Measurements from ENCODE around the gene NHSL2. TPM values are rescaled to one million over a fixed set of nuclear protein-coding genes. Genes with fewer than 3 reads are reported as not detected.

Gene NHSL2
- polyA plus RNA-seq, 4 donors: 9.2 to 10.8 (median 9.6) TPM

- no peak for DNase-seq (ENCODE audit: low read depth in 4 of 4, low spot score in 3 of 4)
Measured at GRCh38 chrX:72016881-72017783, 106.5 kb downstream of the NHSL2 start.

- DNase-seq (ENCODE audit: low read depth in 4 of 4, low spot score in 3 of 4): peak in 3 of 4 donors; percentile 39 to 60 (median 46)
Measured at GRCh38 chrX:72018277-72019112, 107.8 kb downstream of the NHSL2 start.

GRCh38 chrX:72019487-72019886 is 108.8 kb downstream of the NHSL2 start:
- DNase-seq (ENCODE audit: low read depth in 4 of 4, low spot score in 3 of 4): no peak

- no peak for DNase-seq (ENCODE audit: low read depth in 4 of 4, low spot score in 3 of 4)
Measured at GRCh38 chrX:72020204-72020603, 109.6 kb downstream of the NHSL2 start.

- DNase-seq (ENCODE audit: low read depth in 4 of 4, low spot score in 3 of 4): no peak
Measured at GRCh38 chrX:72020788-72021187, 110.1 kb downstream of the NHSL2 start.

GRCh38 chrX:72021975-72022374 is 111.3 kb downstream of the NHSL2 start:
- no peak for DNase-seq (ENCODE audit: low read depth in 4 of 4, low spot score in 3 of 4)

GRCh38 chrX:72023071-72023470 is 112.4 kb downstream of the NHSL2 start:
- no peak for DNase-seq (ENCODE audit: low read depth in 4 of 4, low spot score in 3 of 4)

GRCh38 chrX:72025236-72025770 is 114.7 kb downstream of the NHSL2 start:
- DNase-seq (ENCODE audit: low read depth in 4 of 4, low spot score in 3 of 4): no peak

GRCh38 chrX:72026341-72027023 is 115.8 kb downstream of the NHSL2 start:
- no peak for DNase-seq (ENCODE audit: low read depth in 4 of 4, low spot score in 3 of 4)

- DNase-seq (ENCODE audit: low read depth in 4 of 4, low spot score in 3 of 4): no peak
Measured at GRCh38 chrX:72027024-72027913, 116.6 kb downstream of the NHSL2 start.

GRCh38 chrX:72027914-72028307 is 117.3 kb downstream of the NHSL2 start:
- no peak for DNase-seq (ENCODE audit: low read depth in 4 of 4, low spot score in 3 of 4)

- DNase-seq (ENCODE audit: low read depth in 4 of 4, low spot score in 3 of 4): no peak
Measured at GRCh38 chrX:72028701-72029470, 118.2 kb downstream of the NHSL2 start.

- DNase-seq (ENCODE audit: low read depth in 4 of 4, low spot score in 3 of 4): no peak
Measured at GRCh38 chrX:72029483-72030411, 119.1 kb downstream of the NHSL2 start.

- DNase-seq (ENCODE audit: low read depth in 4 of 4, low spot score in 3 of 4): no peak
Measured at GRCh38 chrX:72030431-72030830, 119.8 kb downstream of the NHSL2 start.

- no peak for DNase-seq (ENCODE audit: low read depth in 4 of 4, low spot score in 3 of 4)
Measured at GRCh38 chrX:72031118-72031517, 120.5 kb downstream of the NHSL2 start.

- DNase-seq (ENCODE audit: low read depth in 4 of 4, low spot score in 3 of 4): no peak
Measured at GRCh38 chrX:72031634-72032033, 121.0 kb downstream of the NHSL2 start.

- no peak for DNase-seq (ENCODE audit: low read depth in 4 of 4, low spot score in 3 of 4)
Measured at GRCh38 chrX:72037601-72038000, 127.0 kb downstream of the NHSL2 start.

GRCh38 chrX:72038016-72038415 is 127.4 kb downstream of the NHSL2 start:
- DNase-seq (ENCODE audit: low read depth in 4 of 4, low spot score in 3 of 4): no peak
